Activated CD8-positive, alpha-beta memory T cell treated with anti-CD3 and anti-CD28 coated beads for 1 hour (primary cell): ENCODE results near the gene CLSTN1.
"Not testable (repeated sequence)": the region's sequence is repeated elsewhere in the genome, so short reads cannot be mapped to it uniquely, and the experiment has no call there.

Experiments
- DNase-seq, 2 donors: peaks; one replicate each; pipeline ENCODE4 v3.0.0-alpha.2; 2020; ENCODE audit warnings: low read depth in 1 of 2; ENCODE audit errors: extremely low read depth in 1 of 2

Gene CLSTN1

GRCh38 chr1:9826616-9827015 lies 2.9 kb upstream of the CLSTN1 start:
- DNase-seq, result no peak

- no peak for DNase-seq
These were observed 2.3 kb upstream of the CLSTN1 start for GRCh38 chr1:9826087-9826486.

GRCh38 chr1:9825093-9826074 lies 1.6 kb upstream of the CLSTN1 start:
- peak in 1 of 2 donors; percentile 19 for DNase-seq

- no peak for DNase-seq
These were observed 931 bp upstream of the CLSTN1 start for GRCh38 chr1:9824702-9825089.

DNA sequence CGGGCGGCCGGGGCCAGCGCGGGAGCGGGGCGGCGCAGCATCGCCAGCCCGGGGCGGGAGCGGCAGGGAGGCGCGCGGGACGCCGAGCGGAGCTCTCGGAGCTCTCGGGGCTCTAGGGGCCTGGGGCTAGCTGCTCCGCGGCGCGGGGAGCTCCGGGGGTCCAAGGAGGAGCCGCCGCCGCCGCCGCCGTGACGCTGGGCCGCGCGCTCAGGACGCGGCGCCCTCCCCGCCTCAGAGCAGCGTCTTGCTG lies 147 bp downstream of the CLSTN1 start:
- no peak for DNase-seq

DNA sequence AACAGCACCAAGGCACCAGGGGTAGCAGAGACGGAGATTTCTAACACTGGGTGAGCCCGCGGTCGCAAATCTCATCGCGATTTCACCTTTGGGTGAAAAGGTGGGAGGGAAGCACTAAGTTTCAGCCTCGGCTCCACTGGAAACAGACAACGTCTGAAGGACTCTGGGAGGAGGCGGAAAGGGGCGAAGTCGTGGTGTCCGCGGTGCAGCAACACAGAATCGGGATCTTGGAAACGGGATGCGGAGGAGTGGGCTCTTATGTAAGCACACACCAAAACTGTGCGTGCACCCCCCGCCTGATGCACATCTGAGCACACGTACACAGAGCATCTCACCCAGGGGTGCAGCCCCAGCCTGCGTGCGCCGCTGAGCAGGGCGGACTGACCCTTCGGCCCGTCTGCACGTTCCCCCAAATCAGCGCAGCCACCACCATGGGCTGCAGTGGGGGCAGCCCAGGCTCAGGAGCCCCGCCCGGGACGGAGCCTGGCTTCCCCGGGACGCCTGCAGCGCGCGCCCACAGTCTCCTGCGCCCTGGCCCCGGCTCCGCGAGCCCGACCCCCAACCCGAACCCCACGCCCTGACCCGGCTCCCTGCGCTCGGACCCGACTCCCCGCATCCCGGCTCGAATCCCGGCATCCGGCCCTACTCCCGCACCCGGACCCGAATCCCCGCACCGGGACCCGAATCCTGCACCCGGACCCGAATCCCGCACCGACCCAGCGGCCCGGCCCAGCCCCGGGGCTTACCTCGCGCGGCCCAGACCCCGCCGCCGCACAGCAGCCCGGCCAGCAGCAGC lies 670 bp downstream of the CLSTN1 start:
- no peak for DNase-seq

- DNase-seq, result no peak
These were observed 1.3 kb downstream of the CLSTN1 start for GRCh38 chr1:9822490-9822889.

DNA sequence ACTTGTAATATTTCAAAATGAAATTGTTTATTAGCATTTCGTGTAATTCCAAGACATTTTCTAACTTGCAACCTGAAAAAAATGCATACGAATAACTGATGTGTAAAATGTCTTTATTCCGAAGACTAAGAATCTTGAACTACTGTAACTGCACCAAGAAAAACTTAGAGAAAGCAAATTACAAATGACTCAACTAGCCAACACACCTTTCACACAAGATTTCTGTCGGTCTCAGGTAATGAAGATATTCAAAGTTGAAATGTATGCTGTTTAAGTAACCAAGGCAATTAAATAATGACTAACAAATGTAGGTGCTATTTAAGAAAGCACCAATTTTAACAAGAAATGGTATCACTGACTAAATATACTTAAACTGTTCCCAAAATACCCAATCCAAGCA lies 2.1 kb downstream of the CLSTN1 start:
- DNase-seq, result no peak

GRCh38 chr1:9820521-9820920 lies 3.2 kb downstream of the CLSTN1 start:
- no peak for DNase-seq

- no peak for DNase-seq
These were observed 6.0 kb downstream of the CLSTN1 start for GRCh38 chr1:9817734-9818133.

DNA sequence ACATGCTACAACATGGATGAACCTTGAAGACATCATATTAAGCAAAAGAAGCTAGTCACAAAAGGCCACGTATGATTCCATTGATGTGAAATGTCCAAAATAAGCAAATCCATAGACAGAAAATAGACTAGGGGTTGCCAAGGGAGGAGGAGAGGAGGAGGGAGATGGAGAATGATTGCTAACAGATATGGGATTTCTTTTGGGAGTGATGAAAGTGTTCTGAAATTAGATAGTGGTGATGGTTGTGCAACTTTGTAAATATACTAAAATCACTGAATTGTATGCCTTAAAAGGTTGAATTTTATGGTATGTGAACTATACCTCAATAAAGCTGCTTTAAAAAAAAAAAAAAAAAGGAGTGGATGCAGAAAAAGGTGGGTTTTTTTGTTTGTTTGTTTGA lies 7.6 kb downstream of the CLSTN1 start:
- no peak for DNase-seq

GRCh38 chr1:9815150-9815549 lies 8.6 kb downstream of the CLSTN1 start:
- DNase-seq, result no peak

GRCh38 chr1:9814619-9815018 lies 9.1 kb downstream of the CLSTN1 start:
- DNase-seq, result no peak

- no peak for DNase-seq
These were observed 12.4 kb downstream of the CLSTN1 start for GRCh38 chr1:9811239-9811966.

DNA sequence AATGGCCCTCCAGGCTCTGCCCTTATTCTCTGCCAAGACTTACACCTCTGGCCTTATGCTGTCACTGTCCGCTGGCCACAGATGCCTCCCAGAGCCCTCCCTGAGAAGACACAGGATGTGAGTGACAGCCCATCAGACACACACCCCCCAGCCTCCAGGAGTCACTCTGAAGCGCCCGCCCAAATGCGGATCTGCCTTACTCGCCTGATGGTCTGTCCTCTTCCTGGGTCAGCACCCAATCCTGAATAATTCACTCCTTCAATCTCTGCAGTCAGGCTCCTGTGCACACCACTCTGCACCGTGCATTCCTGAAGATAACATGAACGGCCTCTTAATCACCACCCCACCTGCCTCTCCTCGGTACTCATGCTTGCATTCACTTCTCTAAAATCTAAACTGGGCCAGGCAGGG lies 14.7 kb downstream of the CLSTN1 start:
- no peak for DNase-seq

GRCh38 chr1:9808459-9808858 lies 15.3 kb downstream of the CLSTN1 start:
- DNase-seq, result no peak

DNA sequence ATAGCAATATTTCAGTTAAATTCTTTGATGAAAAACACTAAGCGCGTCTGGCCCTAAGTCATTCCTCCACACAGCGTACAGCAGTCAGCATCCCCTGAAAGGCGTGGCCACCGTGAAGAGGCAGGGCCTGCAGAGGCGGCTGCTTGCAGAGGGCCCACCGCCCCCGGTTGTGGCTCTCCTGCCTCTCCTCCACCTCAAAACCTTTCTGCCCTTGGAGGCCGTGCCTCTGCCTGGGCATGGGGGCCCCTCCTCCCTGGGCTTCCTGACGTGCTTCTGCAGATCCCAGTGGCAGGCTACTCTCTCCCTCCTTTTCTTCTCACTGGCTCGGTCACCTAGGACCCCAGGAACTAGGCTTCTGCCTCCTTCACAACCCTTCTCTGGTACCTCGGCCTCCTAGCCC lies 16.2 kb downstream of the CLSTN1 start:
- no peak for DNase-seq

GRCh38 chr1:9805972-9806371 lies 17.8 kb downstream of the CLSTN1 start:
- not testable (repeated sequence) for DNase-seq

- DNase-seq, result no peak
These were observed 18.7 kb downstream of the CLSTN1 start for GRCh38 chr1:9805006-9805508.

- not testable (repeated sequence) for DNase-seq
These were observed 20.5 kb downstream of the CLSTN1 start for GRCh38 chr1:9803003-9803918.
